ENCODE measurements around the gene SLC4A3.

DNA sequence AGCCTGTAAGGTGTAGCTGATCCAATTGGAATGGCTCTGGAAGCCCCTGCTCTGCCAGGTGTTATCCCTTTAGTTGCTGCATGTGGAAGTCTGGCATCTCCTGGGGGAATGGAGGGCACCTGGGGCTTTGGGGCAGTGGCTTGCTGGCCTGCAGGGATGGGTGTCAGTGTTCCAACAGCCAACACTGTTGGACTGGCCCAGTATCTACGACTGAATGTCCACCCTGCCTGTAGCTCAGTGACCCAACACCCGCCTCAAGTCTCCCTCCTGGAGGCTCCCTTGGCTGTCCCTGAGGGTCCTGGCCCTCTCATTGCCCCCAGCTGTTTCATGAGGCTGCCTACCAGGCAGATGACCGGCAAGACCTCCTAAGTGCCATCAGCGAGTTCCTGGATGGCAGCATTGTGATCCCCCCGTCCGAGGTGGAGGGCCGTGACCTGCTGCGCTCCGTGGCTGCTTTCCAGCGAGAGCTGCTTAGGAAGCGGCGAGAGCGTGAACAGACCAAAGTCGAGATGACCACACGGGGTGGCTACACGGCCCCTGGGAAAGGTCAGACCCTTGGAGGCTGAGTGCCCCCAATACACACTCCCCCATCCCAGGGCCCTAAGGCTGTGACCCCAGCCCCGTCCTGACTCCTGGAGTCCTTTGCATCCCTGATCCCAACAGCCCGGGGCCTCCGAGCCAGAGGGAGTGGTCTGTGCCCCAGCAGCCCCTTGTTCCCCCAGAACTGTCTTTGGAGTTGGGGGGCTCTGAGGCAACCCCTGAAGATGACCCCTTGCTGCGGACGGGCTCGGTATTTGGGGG is 7.7 kb downstream of the SLC4A3 start:
- TF ChIP-seq SMC3 (IDR thresholded peaks at IDR 0.05; ENCODE audit: low read depth, low read length) (no peak), RAD21 (IDR thresholded peaks at IDR 0.05; ENCODE audit: low read length) (no peak)
- TF ChIP-seq, protein P1, sequence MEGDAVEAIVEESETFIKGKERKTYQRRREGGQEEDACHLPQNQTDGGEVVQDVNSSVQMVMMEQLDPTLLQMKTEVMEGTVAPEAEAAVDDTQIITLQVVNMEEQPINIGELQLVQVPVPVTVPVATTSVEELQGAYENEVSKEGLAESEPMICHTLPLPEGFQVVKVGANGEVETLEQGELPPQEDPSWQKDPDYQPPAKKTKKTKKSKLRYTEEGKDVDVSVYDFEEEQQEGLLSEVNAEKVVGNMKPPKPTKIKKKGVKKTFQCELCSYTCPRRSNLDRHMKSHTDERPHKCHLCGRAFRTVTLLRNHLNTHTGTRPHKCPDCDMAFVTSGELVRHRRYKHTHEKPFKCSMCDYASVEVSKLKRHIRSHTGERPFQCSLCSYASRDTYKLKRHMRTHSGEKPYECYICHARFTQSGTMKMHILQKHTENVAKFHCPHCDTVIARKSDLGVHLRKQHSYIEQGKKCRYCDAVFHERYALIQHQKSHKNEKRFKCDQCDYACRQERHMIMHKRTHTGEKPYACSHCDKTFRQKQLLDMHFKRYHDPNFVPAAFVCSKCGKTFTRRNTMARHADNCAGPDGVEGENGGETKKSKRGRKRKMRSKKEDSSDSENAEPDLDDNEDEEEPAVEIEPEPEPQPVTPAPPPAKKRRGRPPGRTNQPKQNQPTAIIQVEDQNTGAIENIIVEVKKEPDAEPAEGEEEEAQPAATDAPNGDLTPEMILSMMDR (IDR thresholded peaks at IDR 0.05) = no peak
